OCI-LY1 (cell line): ENCODE results near the gene PTPN14.
"Not testable (repeated sequence)": the region's sequence is repeated elsewhere in the genome, so short reads cannot be mapped to it uniquely, and the experiment has no call there.

Source experiments
- H2AFZ ChIP-seq: fragments of 200-600 bp; sonication (generic), shearing (Covaris generic); 2 replicates; pipeline ENCODE4 v1.6.0; 2014; ENCODE audit warnings: antibody characterized with exemption, mild to moderate bottlenecking, low read length
- H3F3A ChIP-seq: fragments of 200-600 bp; sonication (generic), shearing (Covaris generic); 2 replicates; pipeline ENCODE4 v1.6.0; 2014; ENCODE audit warnings: mild to moderate bottlenecking, antibody characterized with exemption, low read length, moderate library complexity; ENCODE audit not compliant: insufficient read depth
- H3K27ac ChIP-seq: fragments of 200-600 bp; sonication (generic); 2 replicates; pipeline ENCODE4 v1.5.1; 2014; ENCODE audit warnings: low read length, mixed run types, mild to moderate bottlenecking, low read depth; ENCODE audit not compliant: poor library complexity, severe bottlenecking
- H3K27me3 ChIP-seq: fragments of 200-600 bp; sonication (generic); 2 replicates; pipeline ENCODE4 v1.6.0; 2014; ENCODE audit warnings: antibody characterized with exemption, mild to moderate bottlenecking, low read length, moderate library complexity; ENCODE audit not compliant: insufficient read depth
- H3K36me3 ChIP-seq: fragments of 200-600 bp; sonication (generic); 2 replicates; pipeline ENCODE4 v1.6.1; 2014; ENCODE audit warnings: mild to moderate bottlenecking, antibody characterized with exemption, low read length, moderate library complexity, mixed read lengths; ENCODE audit not compliant: insufficient read depth
- H3K4me1 ChIP-seq: fragments of 200-600 bp; sonication (generic); 2 replicates; pipeline ENCODE4 v1.5.1; 2014; ENCODE audit warnings: mild to moderate bottlenecking, low read length, moderate library complexity; ENCODE audit not compliant: insufficient read depth, severe bottlenecking
- H3K4me2 ChIP-seq: fragments of 200-600 bp; sonication (generic), shearing (Covaris generic); 2 replicates; pipeline ENCODE4 v1.6.1; 2014; ENCODE audit warnings: low read length
- H3K4me3 ChIP-seq: fragments of 200-600 bp; sonication (generic); 2 replicates; pipeline ENCODE4 v1.5.1; 2014; ENCODE audit warnings: low read length, low read depth, mild to moderate bottlenecking, mixed read lengths; ENCODE audit not compliant: poor library complexity, severe bottlenecking
- H3K79me2 ChIP-seq: fragments of 200-600 bp; shearing (Covaris generic); 2 replicates; pipeline ENCODE4 v1.6.1; 2016; ENCODE audit warnings: mixed run types, low read length, mixed read lengths; ENCODE audit not compliant: insufficient read depth
- H3K9ac ChIP-seq: fragments of 200-600 bp; sonication (generic), shearing (Covaris generic); 2 replicates; pipeline ENCODE4 v1.6.1; 2014; ENCODE audit warnings: mild to moderate bottlenecking, low read length, mixed read lengths
- H3K9me2 ChIP-seq: fragments of 200-600 bp; sonication (generic), shearing (Covaris generic); 2 replicates; pipeline ENCODE4 v1.6.1; 2014; ENCODE audit warnings: low read depth, mild to moderate bottlenecking, low read length, mixed read lengths
- H3K9me3 ChIP-seq: fragments of 200-600 bp; shearing (Covaris generic); 2 replicates; pipeline ENCODE4 v1.6.1; 2014; ENCODE audit warnings: low read length, mixed read lengths
- H4K20me1 ChIP-seq: fragments of 200-600 bp; sonication (generic), shearing (Covaris generic); 2 replicates; pipeline ENCODE4 v1.6.0; 2016; ENCODE audit warnings: mild to moderate bottlenecking, low read length; ENCODE audit not compliant: insufficient read depth
- EZH2 ChIP-seq: fragments of 200-600 bp; sonication (generic), shearing (Covaris generic); IDR thresholded peaks from 2 replicates; pipeline ENCODE4 v1.8.0; 2017; ENCODE audit warnings: borderline replicate concordance, mixed run types, mild to moderate bottlenecking, antibody characterized with exemption, low read length, moderate library complexity, mixed read lengths
- TF ChIP-seq, protein P1 (sequence below): fragments of 200-600 bp; sonication (generic), shearing (Covaris generic); IDR thresholded peaks from 2 replicates; pipeline ENCODE4 v1.5.1; 2017; ENCODE audit warnings: mild to moderate bottlenecking, antibody characterized with exemption, low read length, moderate library complexity, mixed read lengths

Gene PTPN14

GRCh38 chr1:214551436-214552173, at the start of gene PTPN14:
PTPN14 (minus strand) TSS chr1:214551602; CDS start chr1:214464803, 86,799 bp downstream.
- H3K27ac ChIP-seq, result no peak within 1 kb of the TSS
- no peak within 1 kb of the TSS for H2AFZ ChIP-seq

GRCh38 chr1:214593158-214593557, 41.8 kb upstream of the PTPN14 start:
- Histone ChIP-seq H3K4me1 (no peaks in the 10 kb centered on the region), H3K27ac (no peak overlapping the region), H4K20me1 (no peaks in the 10 kb centered on the region), H2AFZ (no peak overlapping the region), H3K27me3 (no peaks in the 10 kb centered on the region), H3K9me2 (no peaks in the 10 kb centered on the region), H3K79me2 (no peaks in the 10 kb centered on the region), H3K9ac (no peak overlapping the region), H3F3A (no peaks in the 10 kb centered on the region), H3K4me3 (no peak overlapping the region), H3K4me2 (no peak overlapping the region), H3K36me3 (no peaks in the 10 kb centered on the region), H3K9me3 (no peaks in the 10 kb centered on the region)
- TF ChIP-seq, protein P1, sequence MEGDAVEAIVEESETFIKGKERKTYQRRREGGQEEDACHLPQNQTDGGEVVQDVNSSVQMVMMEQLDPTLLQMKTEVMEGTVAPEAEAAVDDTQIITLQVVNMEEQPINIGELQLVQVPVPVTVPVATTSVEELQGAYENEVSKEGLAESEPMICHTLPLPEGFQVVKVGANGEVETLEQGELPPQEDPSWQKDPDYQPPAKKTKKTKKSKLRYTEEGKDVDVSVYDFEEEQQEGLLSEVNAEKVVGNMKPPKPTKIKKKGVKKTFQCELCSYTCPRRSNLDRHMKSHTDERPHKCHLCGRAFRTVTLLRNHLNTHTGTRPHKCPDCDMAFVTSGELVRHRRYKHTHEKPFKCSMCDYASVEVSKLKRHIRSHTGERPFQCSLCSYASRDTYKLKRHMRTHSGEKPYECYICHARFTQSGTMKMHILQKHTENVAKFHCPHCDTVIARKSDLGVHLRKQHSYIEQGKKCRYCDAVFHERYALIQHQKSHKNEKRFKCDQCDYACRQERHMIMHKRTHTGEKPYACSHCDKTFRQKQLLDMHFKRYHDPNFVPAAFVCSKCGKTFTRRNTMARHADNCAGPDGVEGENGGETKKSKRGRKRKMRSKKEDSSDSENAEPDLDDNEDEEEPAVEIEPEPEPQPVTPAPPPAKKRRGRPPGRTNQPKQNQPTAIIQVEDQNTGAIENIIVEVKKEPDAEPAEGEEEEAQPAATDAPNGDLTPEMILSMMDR, result no peak
- TF ChIP-seq EZH2, result no peak

More at GRCh38 chr1:214551436-214552173, at the start of gene PTPN14:
- no peak within 1 kb of the TSS for H3K4me2 ChIP-seq
- no peaks in the 10 kb centered on the region for H3K9me3 ChIP-seq
- no peaks in the 10 kb centered on the region for H3K36me3 ChIP-seq
- H3K4me3 ChIP-seq, result no peak within 1 kb of the TSS
- H3K4me1 ChIP-seq, result no peaks in the 10 kb centered on the region
- H3K27me3 ChIP-seq, result no peaks in the 10 kb centered on the region
- no peaks in the 10 kb centered on the region for H3K79me2 ChIP-seq
- H3K9me2 ChIP-seq, result no peaks in the 10 kb centered on the region
- H4K20me1 ChIP-seq, result no peaks in the 10 kb centered on the region
- no peaks in the 10 kb centered on the region for H3F3A ChIP-seq
- no peak for TF ChIP-seq EZH2
- TF ChIP-seq, protein P1, result no peak
- no peak within 1 kb of the TSS for H3K9ac ChIP-seq

GRCh38 chr1:214591918-214592317, 40.5 kb upstream of the PTPN14 start:
- not testable (repeated sequence) for H3K9ac ChIP-seq, H2AFZ ChIP-seq, H3K27me3 ChIP-seq, H3K9me2 ChIP-seq, H3F3A ChIP-seq, H3K4me2 ChIP-seq, H3K9me3 ChIP-seq, H3K4me3 ChIP-seq, H3K4me1 ChIP-seq, H4K20me1 ChIP-seq, H3K27ac ChIP-seq, H3K79me2 ChIP-seq, H3K36me3 ChIP-seq

GRCh38 chr1:214590696-214591095, 39.3 kb upstream of the PTPN14 start:
- Histone ChIP-seq H3K9me3 (no peaks in the 10 kb centered on the region), H3K36me3 (no peaks in the 10 kb centered on the region), H3K27ac (no peak overlapping the region), H3K27me3 (no peaks in the 10 kb centered on the region), H4K20me1 (no peaks in the 10 kb centered on the region), H3K9ac (no peak overlapping the region), H3K4me3 (no peak overlapping the region), H3K79me2 (no peaks in the 10 kb centered on the region), H2AFZ (no peak overlapping the region), H3K9me2 (no peaks in the 10 kb centered on the region), H3K4me2 (no peak overlapping the region), H3F3A (no peaks in the 10 kb centered on the region), H3K4me1 (no peaks in the 10 kb centered on the region)
- TF ChIP-seq EZH2, result no peak
- TF ChIP-seq, protein P1, result no peak
